ENCODE data around the gene CLEC4C. TPM values are rescaled to one million over a fixed set of nuclear protein-coding genes. Genes with fewer than 3 reads are reported as not detected.

The CLEC4C gene
- total and polyA plus RNA-seq, 7 donors, result not detected

GRCh38 chr12:7681535-7681934 is 65.6 kb downstream of the CLEC4C start:
- WGBS, 3 donors, result 46 to 55% (median 50%) methylated on average over 2 of the region's 2 CpGs
- intact Hi-C loops (cut with DNase I), result no loop called here
- H3K4me1 ChIP-seq, result no peaks in the 10 kb centered on the region
- H3K4me3 ChIP-seq, result no peak overlapping the region
- no peak for DNase-seq
- TF ChIP-seq, protein P1, sequence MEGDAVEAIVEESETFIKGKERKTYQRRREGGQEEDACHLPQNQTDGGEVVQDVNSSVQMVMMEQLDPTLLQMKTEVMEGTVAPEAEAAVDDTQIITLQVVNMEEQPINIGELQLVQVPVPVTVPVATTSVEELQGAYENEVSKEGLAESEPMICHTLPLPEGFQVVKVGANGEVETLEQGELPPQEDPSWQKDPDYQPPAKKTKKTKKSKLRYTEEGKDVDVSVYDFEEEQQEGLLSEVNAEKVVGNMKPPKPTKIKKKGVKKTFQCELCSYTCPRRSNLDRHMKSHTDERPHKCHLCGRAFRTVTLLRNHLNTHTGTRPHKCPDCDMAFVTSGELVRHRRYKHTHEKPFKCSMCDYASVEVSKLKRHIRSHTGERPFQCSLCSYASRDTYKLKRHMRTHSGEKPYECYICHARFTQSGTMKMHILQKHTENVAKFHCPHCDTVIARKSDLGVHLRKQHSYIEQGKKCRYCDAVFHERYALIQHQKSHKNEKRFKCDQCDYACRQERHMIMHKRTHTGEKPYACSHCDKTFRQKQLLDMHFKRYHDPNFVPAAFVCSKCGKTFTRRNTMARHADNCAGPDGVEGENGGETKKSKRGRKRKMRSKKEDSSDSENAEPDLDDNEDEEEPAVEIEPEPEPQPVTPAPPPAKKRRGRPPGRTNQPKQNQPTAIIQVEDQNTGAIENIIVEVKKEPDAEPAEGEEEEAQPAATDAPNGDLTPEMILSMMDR (IDR thresholded peaks at IDR 0.05), result no peak
- H3K9me3 ChIP-seq, result peaks cover 2% of the 10 kb centered on the region
- H3K36me3 ChIP-seq (ENCODE audit: insufficient read depth in 1 of 2, low read depth in 1 of 2), result no peaks in the 10 kb centered on the region
- H3K27ac ChIP-seq, result no peak overlapping the region
- ATAC-seq, result no peak
- no peaks in the 10 kb centered on the region for H3K27me3 ChIP-seq (ENCODE audit: insufficient read depth in 3 of 3, low read length in 2 of 3)

Other genes with a start within 250 kb of the CLEC4C start
- 10 to 100 TPM; 25.3 to 52.4 (median 34.2) TPM for gene CD163, start 243.6 kb downstream of the CLEC4C start, total RNA-seq
- 10 to 100 TPM in 1 of 3 donors, 1 to 10 TPM in 2; 5.8 to 29.5 (median 7.3) TPM for gene CD163, start 243.6 kb downstream of the CLEC4C start, polyA plus RNA-seq
- not detected for gene APOBEC1, start 81.5 kb downstream of the CLEC4C start, total RNA-seq
- under 1 TPM in 1 of 3 donors, not detected in 2; 0.18 TPM for gene APOBEC1, start 81.5 kb downstream of the CLEC4C start, polyA plus RNA-seq
- gene GDF3, start 51.6 kb downstream of the CLEC4C start, total RNA-seq, result under 1 TPM in 1 of 4 donors, not detected in 3; 0.30 TPM
- under 1 TPM; 0.04 to 0.37 (median 0.05) TPM for gene GDF3, start 51.6 kb downstream of the CLEC4C start, polyA plus RNA-seq
- not detected for gene DPPA3, start 35.9 kb downstream of the CLEC4C start, total RNA-seq
- not detected for gene DPPA3, start 35.9 kb downstream of the CLEC4C start, polyA plus RNA-seq
- not detected for gene NANOGNB, start 17.8 kb upstream of the CLEC4C start, total RNA-seq
- not detected for gene NANOGNB, start 17.8 kb upstream of the CLEC4C start, polyA plus RNA-seq
- gene NANOG, start 42.0 kb upstream of the CLEC4C start, total RNA-seq, result under 1 TPM in 1 of 4 donors, not detected in 3; 0.19 TPM
- gene NANOG, start 42.0 kb upstream of the CLEC4C start, polyA plus RNA-seq, result not detected
- gene SLC2A14, start 125.5 kb upstream of the CLEC4C start, total RNA-seq, result under 1 TPM; 0.08 to 0.37 (median 0.35) TPM
- gene SLC2A14, start 125.5 kb upstream of the CLEC4C start, polyA plus RNA-seq, result under 1 TPM in 2 of 3 donors, not detected in 1; 0.03 to 0.06 TPM
- gene SLC2A3, start 188.8 kb upstream of the CLEC4C start, total RNA-seq, result 10 to 100 TPM in 1 of 4 donors, 1 to 10 TPM in 3; 4.6 to 18.9 (median 6.9) TPM
- 1 to 10 TPM; 1.8 to 3.2 (median 1.9) TPM for gene SLC2A3, start 188.8 kb upstream of the CLEC4C start, polyA plus RNA-seq

Data from psoas muscle (tissue), 8 donors.